HK-2 (cell line): ENCODE results near the gene SSR4.

Experiments used
- DNase-seq: peaks from one replicate; pipeline ENCODE4 v3.0.0-alpha.2; 2018; ENCODE audit not compliant: unreplicated experiment

SSR4 gene

GRCh38 chrX:153829799-153830639, 35.6 kb downstream of the SSR4 start, which contains the start of gene PDZD4:
Gene PDZD4 (minus strand): TSS chrX:153830544. CDS start chrX:153830298, 246 bp downstream.
- no peak for DNase-seq

- no peak for DNase-seq
Measured at GRCh38 chrX:153830640-153831428, 36.4 kb downstream of the SSR4 start.

- DNase-seq, result no peak
Measured at GRCh38 chrX:153831429-153832150, 37.1 kb downstream of the SSR4 start.

GRCh38 chrX:153832728-153833127, 38.3 kb downstream of the SSR4 start:
- DNase-seq, result no peak

- no peak for DNase-seq
Measured at GRCh38 chrX:153836921-153837320, 42.5 kb downstream of the SSR4 start.

GRCh38 chrX:153844509-153845082, 50.1 kb downstream of the SSR4 start:
- DNase-seq, result no peak

GRCh38 chrX:153845195-153845594, 50.7 kb downstream of the SSR4 start:
- DNase-seq, result no peak

GRCh38 chrX:153845842-153846241, 51.4 kb downstream of the SSR4 start:
- no peak for DNase-seq
